Erythroblast (primary cell): ENCODE data around the gene TCF19.

Experiments used
- GATA1 ChIP-seq: IDR thresholded peaks from 2 replicates; pipeline ENCODE4 v1.6.1; 2011; ENCODE audit warnings: low read depth, mild to moderate bottlenecking, control low read depth, low read length, moderate library complexity
- POLR2A ChIP-seq: IDR thresholded peaks from 2 replicates; pipeline ENCODE4 v1.6.1; 2011; ENCODE audit warnings: mild to moderate bottlenecking, low read length

DNA sequence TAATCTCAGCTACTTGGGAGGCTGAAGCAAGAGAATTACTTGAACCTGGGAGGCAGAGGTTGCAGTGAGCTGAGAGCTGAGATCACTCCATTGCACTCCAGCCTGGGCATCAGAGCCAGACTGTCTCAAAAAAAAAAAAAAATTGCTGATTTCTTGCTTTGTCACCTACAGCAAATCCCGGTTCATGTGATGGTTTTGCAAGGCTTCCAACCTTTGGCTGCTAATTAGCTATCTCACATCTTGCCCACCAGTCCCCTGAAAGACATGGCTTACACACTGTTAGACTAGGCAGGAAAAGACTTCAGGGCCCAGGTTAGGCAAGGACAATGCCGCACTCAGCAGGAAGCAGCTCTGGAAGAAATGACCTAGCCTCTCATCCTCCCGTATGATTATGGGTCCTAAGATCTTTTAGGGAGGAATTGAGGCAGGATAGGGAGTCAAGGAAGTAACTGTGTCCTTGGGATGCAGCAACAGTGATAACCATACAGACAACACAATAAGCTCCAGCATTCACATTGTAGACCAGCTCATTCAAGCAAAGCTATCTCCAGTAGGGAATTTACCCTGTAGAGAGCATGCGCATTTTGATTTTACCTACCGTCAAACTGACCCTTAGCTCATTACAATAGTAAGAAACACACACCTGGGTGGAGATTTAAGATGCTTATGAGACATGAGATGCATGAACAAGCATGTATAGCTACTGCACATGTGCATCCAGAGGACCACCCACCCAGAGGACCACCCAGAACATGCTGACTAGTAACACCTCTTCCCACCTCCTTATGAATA, 52.5 kb downstream of the TCF19 start:
- no peak for TF ChIP-seq POLR2A
- no peak for TF ChIP-seq GATA1
